Right kidney (tissue), 1 donor: Measurements from ENCODE around the gene EXT2.

ENCODE experiments used
- DNase-seq: peaks from one replicate; pipeline ENCODE4 v3.0.0-alpha.2; 2016

EXT2 gene

DNA sequence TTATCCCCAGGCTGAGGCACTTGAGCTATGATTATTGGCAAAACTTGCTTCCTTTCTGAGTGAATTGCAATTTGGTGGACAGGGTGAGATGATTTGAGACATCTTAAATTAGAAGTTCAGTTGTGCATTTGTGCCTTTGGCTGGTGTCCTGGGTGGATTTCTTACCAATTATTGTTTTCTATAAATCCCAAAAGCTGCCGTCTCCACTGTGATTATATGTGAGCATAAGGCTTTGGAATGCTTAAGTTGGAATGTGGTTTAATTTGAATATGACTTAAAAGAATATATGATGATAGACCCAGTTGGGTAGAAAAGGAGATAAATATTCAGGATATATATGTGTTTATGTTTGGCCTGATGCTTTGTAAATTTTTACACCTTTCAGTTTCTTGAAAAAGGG is 70.0 kb downstream of the EXT2 start:
- DNase-seq, result no peak

DNA sequence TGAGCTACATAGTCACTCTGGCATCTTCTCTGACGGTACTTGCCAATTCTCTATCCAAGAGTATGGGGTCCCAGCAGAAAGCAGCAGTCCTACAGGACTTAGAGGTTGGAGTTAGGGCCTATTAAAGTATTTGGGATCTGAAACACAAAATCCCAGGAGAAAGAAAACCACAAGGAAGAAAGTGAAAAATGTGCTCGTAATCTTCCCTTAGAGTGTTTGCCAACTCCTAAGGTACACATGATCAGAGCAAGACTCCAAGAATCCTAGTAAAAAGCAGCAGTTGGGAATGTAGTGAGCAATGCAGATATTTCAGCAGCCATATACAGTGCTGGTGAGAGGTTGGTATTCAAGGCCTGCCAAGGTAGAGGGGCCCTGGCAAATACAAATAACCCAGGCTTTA is 71.6 kb downstream of the EXT2 start:
- no peak for DNase-seq

DNA sequence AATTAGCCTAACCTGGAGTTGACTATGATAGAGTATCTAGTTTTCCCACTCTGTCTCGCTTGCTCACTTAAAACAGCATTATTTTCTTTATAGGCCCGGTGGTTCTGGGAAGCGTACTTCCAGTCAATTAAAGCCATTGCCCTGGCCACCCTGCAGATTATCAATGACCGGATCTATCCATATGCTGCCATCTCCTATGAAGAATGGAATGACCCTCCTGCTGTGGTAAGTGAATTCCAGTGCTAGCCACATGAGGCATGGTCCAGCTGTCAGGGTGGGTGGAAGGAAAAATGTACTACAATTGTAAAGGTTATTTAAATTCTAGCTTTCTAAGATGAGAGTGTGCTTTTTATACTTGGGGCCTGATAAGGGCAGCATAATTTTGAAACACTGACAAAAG is 76.0 kb downstream of the EXT2 start:
- DNase-seq, result no peak

DNA sequence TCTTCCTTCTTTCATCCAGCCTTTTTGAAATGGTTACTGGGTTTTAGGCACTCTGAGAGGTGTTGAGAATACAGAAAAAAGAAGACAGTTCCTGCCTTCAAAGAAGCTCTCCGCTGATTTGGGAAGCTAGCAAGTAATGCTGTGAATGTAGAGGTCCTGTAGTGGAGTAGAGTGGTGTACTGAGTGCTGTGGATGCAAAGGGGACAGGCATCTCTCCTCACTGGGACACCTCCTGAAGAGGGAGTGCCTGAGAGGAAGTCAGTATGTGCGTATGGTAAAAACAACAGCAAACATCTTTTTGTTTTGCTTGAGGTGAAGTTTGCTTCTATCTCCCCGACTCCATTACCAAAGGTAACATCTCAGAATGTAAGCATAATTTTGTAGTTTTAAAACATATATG is 77.5 kb downstream of the EXT2 start:
- DNase-seq, result no peak

DNA sequence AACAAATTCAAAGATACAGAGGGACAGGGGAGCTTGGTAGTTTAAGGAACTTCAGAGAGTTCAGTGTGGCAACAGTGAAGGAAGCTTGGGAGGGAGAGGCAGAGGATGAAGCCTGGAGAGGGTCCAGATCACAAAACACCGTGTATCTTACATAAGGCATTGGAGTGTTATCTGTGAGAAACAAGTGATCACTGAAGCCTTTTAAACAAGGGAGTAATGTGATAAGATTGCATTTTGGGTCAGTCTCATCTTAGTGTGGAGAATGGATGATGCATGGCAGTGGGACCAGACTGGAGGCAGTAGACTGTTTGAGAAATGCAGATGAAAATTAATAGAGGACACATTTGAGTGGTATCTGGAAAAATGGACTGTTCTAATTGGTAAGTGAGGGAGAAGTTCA is 79.4 kb downstream of the EXT2 start:
- no peak for DNase-seq

DNA sequence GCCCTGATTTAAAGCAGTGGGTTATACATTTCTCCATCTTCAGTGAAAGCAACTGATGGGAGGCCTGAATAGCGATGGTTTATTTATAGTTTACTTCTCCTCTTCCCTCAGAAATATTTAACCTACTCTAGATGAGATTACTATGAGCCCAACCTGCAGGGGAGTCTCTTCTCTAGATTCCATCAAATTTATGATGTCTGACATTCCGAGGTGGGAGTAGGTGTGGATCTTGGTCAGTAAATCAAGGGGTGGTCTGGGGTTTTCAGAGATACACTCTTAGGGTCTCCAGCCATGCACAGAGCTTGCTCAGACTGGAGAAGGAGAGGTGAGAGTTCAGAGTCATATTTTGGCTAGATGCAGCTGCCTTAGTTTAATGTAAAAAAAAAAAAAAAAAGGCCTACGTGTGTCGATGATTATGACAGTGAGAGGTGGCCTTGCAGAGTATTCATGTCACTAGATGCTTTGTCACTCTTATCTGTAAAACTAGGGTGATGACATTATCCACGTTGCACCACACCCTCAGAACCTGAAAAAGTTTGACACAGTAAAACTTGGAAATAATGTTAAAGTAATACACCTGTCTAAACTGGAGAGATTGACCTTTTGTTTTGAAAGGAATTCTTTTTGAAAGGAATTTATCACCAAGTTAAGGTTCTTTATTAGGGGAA is 81.2 kb downstream of the EXT2 start:
- DNase-seq, result peak; percentile 17

DNA sequence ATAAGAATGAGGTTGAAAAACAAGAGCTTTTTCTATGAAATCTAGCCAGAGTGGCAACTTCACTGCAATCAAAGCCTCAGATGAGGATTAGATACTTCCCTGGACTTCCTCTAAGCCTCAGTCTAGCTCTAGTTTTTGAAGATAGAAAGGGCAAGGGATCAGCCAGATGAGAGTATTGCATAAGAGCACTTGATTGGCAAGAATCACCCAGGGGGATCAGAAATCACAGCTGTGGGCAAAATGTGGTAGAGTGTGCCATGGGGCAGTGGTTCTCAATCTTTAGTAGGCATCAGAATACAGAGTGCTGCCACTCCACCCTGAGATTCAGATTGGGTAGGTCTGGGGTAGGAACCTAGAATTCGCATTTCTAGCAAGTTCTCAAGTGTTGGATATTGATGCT is 82.4 kb downstream of the EXT2 start:
- no peak for DNase-seq

DNA sequence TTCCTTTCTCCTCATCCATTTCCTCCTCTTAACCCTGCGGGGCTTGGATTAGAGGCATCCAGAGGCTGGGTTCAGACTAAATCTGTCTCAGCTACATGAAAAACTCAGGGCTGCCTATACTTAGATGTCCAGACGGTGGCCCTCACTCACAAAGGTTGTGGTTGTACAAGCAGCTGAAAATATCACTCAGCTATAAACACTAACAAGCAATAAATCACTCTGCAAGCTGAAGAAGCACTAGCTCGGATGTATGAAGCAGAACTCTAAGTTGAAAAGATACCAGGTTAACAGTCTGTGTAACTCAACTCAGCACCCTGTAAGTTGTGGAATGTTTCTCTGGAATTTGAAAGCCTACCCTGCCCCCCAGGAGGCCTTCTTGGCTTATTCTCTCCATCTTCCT is 82.9 kb downstream of the EXT2 start:
- peak; percentile 18 for DNase-seq

DNA sequence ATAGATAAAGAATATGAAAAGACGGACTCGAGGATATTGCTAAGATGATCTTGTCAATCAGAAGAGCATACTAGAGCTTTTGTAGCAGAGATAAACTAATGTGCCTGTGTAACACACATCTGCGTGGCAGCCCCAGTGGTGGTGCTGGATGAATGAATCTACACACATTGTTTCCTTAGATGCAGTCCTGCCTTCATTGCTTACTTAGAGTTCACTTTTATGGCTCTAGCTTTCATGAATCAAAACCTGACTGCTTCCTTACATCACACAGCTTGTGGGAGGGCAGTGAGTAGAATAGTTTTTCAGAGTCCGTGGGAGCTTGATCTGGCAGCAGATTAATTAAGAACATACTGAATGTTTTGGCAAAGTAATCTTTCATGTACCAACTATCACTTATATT is 83.7 kb downstream of the EXT2 start:
- DNase-seq, result peak; percentile 22

DNA sequence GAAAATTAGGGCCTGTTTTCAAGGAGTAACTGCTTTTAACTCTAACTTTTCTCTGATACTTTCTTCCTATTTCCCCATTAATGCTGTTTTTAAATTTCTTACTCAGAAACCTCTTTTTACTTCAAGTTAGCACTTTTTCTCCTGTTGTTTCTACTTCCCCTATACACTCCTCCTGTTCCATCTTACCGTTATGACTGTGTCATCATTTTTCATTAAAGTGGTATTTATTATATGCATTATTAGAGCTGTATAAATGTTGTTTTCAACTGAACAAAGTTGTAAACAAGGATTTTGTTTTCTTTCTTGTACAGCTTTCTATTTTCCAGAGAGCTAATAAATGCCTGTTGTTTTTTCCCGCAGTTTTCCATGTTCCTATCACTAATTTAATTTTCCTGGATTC is 84.6 kb downstream of the EXT2 start:
- DNase-seq, result no peak

DNA sequence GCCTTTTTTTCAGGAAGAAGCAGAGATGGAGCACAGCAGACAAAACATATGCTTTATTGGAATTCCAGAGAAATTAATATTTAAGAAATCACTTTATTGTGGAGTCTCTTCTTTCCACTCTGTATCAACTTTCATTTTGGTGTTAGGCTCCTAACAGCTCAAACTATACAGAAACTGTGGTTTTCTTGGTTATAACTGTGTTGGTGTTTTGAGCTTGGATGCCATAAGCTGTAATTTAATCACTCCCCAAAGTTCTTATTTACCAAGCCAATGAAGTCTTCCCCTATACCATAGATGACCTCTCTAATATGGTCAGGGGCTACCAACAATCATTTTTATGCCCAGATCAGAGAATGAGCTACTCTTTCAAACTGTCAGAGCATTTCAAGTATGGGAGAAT is 90.0 kb downstream of the EXT2 start:
- no peak for DNase-seq

DNA sequence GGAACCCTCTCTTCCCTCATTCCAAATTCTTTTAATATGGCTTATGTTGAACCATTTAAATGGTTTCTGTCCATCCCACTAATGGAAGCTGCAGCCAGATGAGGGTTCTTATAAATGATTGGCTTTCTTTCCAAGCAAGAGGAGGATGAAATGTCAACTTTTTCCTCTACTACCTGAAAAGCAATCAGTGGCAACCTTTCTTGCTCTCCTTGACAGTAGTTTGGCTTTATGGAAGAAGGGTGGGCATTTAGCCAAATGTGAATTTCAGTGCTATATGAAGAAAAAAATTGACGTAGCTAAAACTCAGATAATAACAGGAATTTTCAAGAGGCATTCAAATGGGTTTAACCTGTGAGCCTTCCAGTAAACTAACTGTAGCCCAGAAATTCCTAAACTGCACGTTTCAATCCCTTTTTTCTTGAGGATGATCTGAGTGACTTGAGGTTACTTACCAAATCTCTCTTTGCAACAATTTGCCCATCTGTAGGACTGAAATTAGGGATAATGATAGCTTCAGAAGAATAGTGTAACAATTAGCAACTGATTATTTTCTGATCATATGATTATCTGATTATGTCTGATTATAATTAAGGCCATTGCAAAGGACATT is 90.9 kb downstream of the EXT2 start:
- no peak for DNase-seq

DNA sequence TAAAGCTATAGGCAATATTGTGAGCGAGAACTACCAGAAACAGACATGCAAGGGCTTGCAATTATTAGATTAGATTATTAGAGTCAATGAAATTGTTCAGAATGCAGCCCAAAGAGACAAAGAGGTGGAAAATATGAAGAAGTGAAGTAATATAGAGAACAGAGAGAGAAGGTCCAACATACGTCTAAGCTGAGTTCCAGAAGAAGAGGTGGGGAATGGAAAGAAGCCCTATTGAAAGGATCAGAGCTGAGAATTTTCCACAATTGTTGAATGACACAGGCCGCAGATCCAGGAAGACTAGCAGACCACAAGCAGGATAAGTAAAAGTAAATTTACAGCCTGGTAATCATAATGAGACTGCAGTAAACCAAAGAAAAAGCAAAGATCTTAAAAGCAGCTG is 93.2 kb downstream of the EXT2 start:
- DNase-seq, result no peak

DNA sequence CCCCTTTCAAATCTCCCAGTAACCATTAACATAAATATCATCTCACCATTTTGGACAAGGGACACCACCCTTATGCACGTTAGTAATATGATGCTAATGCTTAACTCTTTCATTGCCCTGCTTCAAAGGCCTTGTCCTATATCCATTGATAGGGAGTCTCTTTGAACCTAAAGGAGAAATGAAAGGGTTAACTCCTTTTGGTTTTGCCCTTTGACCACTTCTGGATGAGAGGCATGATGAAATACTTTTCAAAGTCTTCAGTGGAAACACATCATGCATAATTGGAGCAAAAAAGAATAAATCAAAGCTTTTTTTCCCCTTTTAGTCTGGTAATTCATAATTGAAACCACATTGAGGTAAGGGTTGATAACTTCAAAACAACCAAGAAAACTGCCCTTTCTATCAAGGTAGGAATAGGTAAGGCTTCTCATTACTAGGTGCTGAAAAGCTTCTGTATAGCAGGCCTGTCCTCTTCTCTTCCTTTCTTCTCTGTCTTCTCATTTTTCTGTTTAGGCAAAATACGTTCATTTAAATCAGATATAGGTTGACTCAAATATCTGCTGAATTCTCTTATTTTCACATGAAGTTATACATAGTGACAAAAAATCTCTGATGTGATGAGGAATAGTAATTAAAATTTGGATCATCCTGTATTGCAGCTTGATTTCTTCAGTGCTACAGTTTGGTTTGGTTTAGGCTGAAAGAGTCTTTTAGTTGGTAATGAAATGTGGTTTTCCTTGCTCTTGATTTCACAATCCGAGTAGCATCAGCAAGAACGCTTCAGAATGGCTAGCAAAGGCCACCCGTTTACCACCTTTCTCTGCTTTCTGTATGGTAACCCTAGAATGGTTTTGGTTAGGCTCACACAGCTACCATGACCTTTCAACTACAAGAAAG is 94.8 kb downstream of the EXT2 start:
- DNase-seq, result no peak

DNA sequence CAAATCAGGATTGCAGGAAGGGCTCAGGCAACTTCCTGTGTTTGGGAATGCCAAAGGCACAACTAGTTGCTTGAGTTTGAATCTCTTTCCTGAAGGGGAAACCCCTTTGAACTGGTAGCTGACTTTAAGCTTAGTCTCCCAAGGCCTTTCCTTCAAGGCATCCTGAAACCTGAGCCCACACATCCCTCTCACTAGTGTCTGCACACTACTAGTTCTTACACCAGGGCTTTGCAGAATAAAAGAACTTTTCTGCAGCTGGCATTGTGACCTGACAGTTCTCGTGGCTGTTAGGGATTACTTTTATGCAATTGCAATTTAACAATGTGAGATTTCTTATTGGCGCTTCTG is 95.4 kb downstream of the EXT2 start:
- no peak for DNase-seq

DNA sequence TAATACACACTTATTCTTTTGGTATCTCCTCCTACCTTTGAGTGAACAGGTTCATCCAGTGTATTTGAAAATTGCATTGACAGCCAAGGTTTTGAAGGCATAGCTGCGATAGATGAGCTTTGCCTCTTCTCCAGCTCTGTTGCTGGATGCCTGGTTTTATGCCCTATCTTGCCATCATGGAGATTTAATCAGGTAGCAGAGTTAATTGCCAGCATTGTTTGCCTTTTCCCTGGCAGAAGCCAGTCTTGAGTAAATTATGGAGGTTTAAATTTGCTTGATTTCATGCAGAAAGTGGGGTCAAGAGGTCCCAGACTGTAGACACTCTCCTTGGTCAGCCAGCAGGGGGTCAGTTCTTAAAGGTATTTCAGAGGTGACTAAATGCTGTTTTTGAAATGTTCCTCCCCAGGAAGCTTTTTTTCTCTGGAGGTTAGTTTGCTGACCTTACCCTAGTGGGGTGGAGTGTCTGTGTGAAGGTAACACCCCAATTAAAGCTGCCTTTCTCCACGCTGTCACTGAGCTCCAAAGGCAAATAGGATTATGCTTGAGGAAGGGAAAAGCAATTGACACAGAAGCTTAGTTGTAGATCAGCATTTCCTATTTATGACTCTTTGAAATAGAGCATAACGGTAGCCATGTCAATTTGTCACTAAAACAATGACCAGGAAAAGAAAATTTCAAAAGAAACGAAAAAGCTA is 96.0 kb downstream of the EXT2 start:
- no peak for DNase-seq

DNA sequence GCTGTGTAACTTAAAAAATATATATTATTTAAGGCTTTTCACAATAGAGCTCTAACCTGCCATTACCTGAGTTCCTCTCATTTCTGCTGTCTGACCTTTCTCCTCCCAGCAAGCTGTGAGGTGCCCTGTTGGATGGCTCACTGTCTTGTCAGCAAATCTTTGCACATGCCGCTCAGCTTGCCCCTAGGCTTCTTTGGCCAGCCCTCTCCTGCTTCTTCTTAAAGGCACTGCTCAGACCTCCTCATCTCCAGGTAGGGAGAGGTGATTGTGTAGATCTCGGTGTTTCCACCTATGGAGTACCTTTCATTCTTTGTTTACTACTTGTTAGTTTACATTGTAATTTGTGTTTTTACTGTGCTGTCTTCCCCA is 96.5 kb downstream of the EXT2 start:
- DNase-seq, result no peak

DNA sequence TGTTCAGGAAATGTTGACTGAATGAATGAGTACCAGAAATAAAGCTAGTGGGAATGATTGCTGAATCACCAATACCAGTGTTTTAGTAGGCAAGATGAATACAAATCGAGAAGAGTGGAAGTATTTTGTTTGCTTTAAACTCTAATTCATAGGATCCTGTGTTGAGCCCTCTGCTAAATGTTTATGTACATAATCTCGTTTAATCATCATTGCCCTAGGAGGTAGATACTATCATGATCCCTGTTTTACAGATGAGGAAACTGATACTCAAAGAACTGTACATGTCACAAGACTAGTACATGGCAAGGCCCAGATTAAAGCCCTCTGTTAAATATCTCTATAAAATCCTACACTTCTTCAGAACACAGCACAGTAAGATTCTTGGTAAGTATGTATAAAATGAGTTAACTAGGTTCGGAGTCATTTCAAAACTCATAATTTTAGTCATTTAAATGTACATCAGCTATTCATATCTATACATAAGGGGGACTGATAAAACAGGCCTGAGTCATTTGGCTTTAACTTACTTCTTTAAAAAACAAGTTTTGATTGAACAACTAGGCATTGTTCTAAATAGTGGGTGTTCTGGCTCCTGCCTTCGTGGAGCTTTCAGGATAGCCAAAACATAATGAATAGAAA is 97.1 kb downstream of the EXT2 start:
- no peak for DNase-seq

DNA sequence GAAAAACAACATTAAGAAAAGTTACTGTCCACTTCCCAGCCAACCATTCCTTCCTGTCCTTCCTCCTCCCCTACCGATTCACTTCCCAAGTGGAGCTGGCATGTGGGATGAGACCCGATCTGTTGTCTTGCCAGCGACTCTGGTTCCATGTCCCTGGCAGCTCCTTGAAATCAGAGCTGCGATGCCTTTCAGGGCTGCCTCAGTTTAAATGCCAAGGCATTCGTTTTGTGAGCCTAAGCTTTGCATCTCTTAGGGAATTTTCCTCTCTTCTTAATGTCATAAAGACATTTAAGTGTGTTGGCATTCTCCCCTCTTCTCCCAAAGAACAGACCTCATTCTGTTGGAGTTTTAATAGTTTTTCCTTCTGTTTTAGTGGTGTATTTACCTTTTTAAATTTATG is 98.4 kb downstream of the EXT2 start:
- DNase-seq, result no peak

DNA sequence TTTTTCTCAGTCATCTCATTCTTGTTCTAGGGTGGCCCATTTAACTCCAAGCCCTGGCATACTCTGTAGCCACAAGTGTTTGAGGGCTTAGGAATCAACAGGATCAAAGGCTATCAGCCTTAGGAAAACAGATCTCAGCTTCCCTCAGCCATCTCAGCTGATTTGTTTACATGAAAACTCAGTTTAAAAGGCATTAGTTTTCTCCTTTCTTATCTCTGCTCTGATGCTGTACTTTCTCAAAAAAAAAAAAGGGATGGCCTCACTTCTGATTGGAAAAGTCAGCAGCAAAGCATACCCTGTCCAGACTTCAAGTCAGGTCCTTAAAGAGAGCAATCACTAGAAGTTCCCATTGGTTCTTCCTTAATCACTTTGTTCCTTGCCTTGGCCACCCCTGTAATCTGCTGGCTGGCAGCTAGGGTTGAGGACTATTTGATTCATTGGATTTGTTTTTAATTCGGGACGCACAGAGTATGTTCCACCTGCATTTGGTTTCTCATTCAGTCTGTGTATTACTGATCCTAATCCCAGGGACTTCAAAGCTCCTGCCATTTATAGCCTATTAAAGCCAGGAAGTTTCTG is 102.8 kb downstream of the EXT2 start:
- DNase-seq, result no peak

DNA sequence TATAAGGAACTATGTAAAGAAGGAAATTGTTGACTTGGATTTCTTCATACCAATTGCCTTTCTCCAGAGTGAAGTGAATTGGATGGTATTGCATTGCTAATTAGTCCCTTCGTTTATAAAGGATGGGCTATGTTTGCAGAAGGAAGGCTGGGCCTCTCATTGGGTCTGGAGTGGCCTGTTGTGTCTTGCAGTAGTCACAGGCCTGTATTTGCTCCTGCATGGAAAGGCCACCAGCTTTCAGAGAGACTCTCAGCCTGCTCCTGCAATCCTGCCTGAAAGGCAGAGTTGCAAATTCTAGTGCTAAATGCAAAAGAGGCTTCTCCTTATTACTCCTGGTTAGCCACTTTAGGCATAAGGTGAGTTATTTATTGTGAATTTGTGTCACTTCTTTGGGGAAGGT is 103.8 kb downstream of the EXT2 start:
- DNase-seq, result no peak

DNA sequence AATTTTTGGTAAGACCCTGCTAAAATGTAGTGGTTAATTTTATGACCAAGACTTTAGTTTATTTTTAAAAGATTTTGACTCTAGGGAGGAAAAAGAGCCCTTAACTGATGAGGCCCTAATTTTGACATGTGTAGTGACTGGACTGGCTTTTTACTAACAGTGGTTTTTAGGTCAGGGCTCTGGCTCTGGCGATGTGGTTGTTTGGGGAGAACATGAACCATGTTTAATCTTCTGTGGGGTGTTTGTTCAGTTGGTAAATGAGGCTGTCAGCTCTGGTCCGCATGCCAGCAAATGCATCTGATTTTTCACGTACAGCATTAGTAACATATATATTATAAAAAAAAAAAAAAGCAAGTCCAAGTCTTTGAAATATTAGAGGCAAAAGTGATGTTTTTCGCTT is 104.3 kb downstream of the EXT2 start:
- no peak for DNase-seq
